CD4-positive, alpha-beta T cell (primary cell): Measurements from ENCODE around the gene PRR11. TPM values are rescaled to one million over a fixed set of nuclear protein-coding genes. Genes with fewer than 3 reads are reported as not detected.

Experiments
- ATAC-seq: fragments of 200-7000 bp; cut with Tn5 transposase; one replicate; pipeline ENCODE4 v1.10.0; 2022; ENCODE audit warnings: mild to moderate bottlenecking; ENCODE audit not compliant: poor library complexity
- CTCF ChIA-PET: fragments of 350-600 bp; sonication (Branson Sonifier 250); formaldehyde crosslinking; loops from one replicate; lab custom pipeline; 2021; ENCODE audit warnings: antibody characterized with exemption, inconsistent platforms; lab: Charles Lee
- POLR2A ChIA-PET: fragments of 350-600 bp; sonication (Branson Sonifier 250); formaldehyde crosslinking; loops from one replicate; lab custom pipeline; 2021; ENCODE audit warnings: antibody characterized with exemption, inconsistent platforms; lab: Charles Lee
- DNase-seq, 14 experiments: peaks; one replicate each; pipeline ENCODE4 v3.0.0-alpha.2; 2013 to 2020; ENCODE audit warnings: mixed read lengths in 2 of 14
- H3K27ac ChIP-seq, 2 donors: one replicate each; pipeline versions ENCODE4 v1.5.1 to v1.7.0; 2013; ENCODE audit warnings: low read length in 2 of 2, low read depth in 1 of 2, mild to moderate bottlenecking in 1 of 2
- H3K27me3 ChIP-seq, 2 experiments: 1 replicate in 1 of 2; 2 replicates in 1 of 2; pipeline versions ENCODE4 v1.6.1 to v1.7.0; 2013; ENCODE audit warnings: low read length in 2 of 2, control low read depth in 1 of 2, mild to moderate bottlenecking in 1 of 2, moderate library complexity in 1 of 2; ENCODE audit not compliant: insufficient read depth in 2 of 2, control insufficient read depth in 1 of 2
- H3K36me3 ChIP-seq: one replicate; pipeline ENCODE4 v1.6.1; 2013; ENCODE audit warnings: low read length, control low read depth; ENCODE audit not compliant: insufficient read depth
- H3K4me1 ChIP-seq: one replicate; pipeline ENCODE4 v1.6.1; 2013; ENCODE audit warnings: low read length, control low read depth; ENCODE audit not compliant: insufficient read depth
- H3K4me3 ChIP-seq: one replicate; pipeline ENCODE4 v1.5.1; 2013; ENCODE audit warnings: mild to moderate bottlenecking, low read length, moderate library complexity
- H3K9me3 ChIP-seq, 2 experiments: 1 replicate in 1 of 2; 2 replicates in 1 of 2; pipeline versions ENCODE4 v1.6.1 to v1.7.0; 2013; ENCODE audit warnings: low read length in 2 of 2, mild to moderate bottlenecking in 2 of 2, control low read depth in 1 of 2, moderate library complexity in 1 of 2; ENCODE audit not compliant: control insufficient read depth in 1 of 2, insufficient read depth in 1 of 2
- H3K27ac Mint-ChIP-seq: one replicate; pipeline ENCODE4 v1.8.0; 2020; ENCODE audit warnings: mixed read lengths
- H3K27me3 Mint-ChIP-seq: one replicate; pipeline ENCODE4 v1.8.0; 2021; ENCODE audit warnings: mixed read lengths
- H3K36me3 Mint-ChIP-seq: one replicate; pipeline ENCODE4 v1.8.0; 2021; ENCODE audit warnings: low read depth, mixed read lengths
- H3K4me1 Mint-ChIP-seq: one replicate; pipeline ENCODE4 v1.8.0; 2021; ENCODE audit warnings: low read depth, mixed read lengths
- H3K4me3 Mint-ChIP-seq: one replicate; pipeline ENCODE4 v1.8.0; 2020; ENCODE audit warnings: mild to moderate bottlenecking, mixed read lengths
- H3K9me3 Mint-ChIP-seq: one replicate; pipeline ENCODE4 v1.8.0; 2020; ENCODE audit warnings: mixed read lengths
- intact Hi-C, 2 experiments: fragments of 100-400 bp; cut with DNase I in 1 of 2; cut with micrococcal nuclease in 1 of 2; formaldehyde crosslinking; loops; one replicate each; pipeline versions ENCODE4 v1.15.1 to v1.9.0; 2023 to 2025; cut with DNase I, micrococcal nuclease
- total RNA-seq, 174 experiments: library from RNA in 2 of 174; stranded (reverse) in 2 of 174; gene quantifications; one replicate each; pipeline ENCODE4 v1.2.3 and lab custom pipeline; 2021 to 2026
- TF ChIP-seq, protein P1 (sequence below): fragments of 200-600 bp; IDR thresholded peaks from one replicate; pipeline ENCODE4 v1.8.0; 2022; ENCODE audit warnings: antibody characterized with exemption, mild to moderate bottlenecking

PRR11 gene
- total RNA-seq, 2 experiments from 2014 or later, result 0.69 to 0.92 TPM

DNA sequence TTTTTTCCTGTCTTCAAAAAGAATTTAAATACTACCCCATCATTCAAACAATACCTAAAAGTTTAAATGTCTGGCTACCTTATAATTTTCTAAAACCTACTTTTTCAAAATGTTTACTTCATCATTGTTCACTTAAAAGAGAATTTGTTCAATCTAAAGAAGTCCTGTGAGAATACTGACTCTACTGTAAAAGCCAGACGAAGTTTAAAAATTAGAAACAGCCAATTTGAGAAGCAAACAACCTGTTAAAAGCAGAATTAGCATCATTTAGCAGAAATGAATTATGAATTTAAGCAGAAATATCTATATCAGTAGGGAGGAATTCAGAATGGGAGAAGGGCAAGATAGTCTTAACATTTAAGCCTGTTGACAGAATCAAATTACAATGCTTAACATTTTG is 2.6 kb upstream of the PRR11 start:
- no peaks in the 10 kb centered on the region for H3K36me3 Mint-ChIP-seq
- H3K27ac Mint-ChIP-seq, result no peak overlapping the region
- ATAC-seq (no peak), DNase-seq (no peak)
- peaks cover 48% of the 10 kb centered on the region for H3K4me1 Mint-ChIP-seq
- Histone ChIP-seq H3K4me1 (peaks cover 32% of the 10 kb centered on the region), H3K36me3 (no peaks in the 10 kb centered on the region), H3K4me3 (no peak overlapping the region), H3K9me3 (no peaks in the 10 kb centered on the region), H3K27me3 (no peaks in the 10 kb centered on the region), H3K27ac (no peak overlapping the region)
- H3K27me3 Mint-ChIP-seq, result no peaks in the 10 kb centered on the region
- H3K4me3 Mint-ChIP-seq, result peak overlapping the region; percentile 75
- ChIA-PET POLR2A (interaction anchor here (0.6 to 2.4 kb wide), 3 partner anchors 28 to 58 kb away, joined by 3 to 14 read pairs (median 3); partner anchors contain the start of gene TRIM37), CTCF (interaction anchor here (0.6 kb wide), 1 partner anchor 46 kb away, joined by 3 read pairs; the partner anchor contains the start of gene TRIM37)
- intact Hi-C loops, result loop anchor here in 1 of 2 experiments (10.0 kb wide), 3 partner anchors 412 to 1898 kb away; partner anchors contain the start of genes DHX40, MSI2, RAD51C and TEX14
- no peaks in the 10 kb centered on the region for H3K9me3 Mint-ChIP-seq
- TF ChIP-seq, protein P1, sequence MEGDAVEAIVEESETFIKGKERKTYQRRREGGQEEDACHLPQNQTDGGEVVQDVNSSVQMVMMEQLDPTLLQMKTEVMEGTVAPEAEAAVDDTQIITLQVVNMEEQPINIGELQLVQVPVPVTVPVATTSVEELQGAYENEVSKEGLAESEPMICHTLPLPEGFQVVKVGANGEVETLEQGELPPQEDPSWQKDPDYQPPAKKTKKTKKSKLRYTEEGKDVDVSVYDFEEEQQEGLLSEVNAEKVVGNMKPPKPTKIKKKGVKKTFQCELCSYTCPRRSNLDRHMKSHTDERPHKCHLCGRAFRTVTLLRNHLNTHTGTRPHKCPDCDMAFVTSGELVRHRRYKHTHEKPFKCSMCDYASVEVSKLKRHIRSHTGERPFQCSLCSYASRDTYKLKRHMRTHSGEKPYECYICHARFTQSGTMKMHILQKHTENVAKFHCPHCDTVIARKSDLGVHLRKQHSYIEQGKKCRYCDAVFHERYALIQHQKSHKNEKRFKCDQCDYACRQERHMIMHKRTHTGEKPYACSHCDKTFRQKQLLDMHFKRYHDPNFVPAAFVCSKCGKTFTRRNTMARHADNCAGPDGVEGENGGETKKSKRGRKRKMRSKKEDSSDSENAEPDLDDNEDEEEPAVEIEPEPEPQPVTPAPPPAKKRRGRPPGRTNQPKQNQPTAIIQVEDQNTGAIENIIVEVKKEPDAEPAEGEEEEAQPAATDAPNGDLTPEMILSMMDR, result no peak

DNA sequence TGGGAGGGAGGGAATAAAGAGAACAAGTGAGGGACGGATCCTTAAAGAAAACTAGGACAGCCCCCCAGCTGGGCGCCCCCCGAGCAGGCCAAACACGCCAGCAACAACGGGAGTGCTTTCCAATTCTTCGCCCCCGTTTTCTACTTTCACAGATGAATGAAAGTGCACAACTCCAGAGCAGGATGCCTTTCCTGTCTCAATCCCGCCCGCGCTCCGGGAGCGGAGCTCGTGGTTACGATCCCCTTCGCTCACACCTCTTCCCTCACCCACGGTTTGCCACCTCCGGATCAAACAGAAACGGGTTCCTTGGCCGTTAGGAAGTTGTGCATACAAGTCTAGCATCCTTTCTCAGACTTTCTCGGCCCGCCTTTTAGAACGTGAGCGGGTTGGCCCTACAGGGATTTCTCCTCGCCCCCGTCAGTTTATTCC is 1.2 kb upstream of the PRR11 start:
- H3K4me1 ChIP-seq, result peaks cover 32% of the 10 kb centered on the region
- no peaks in the 10 kb centered on the region for H3K27me3 ChIP-seq
- peak overlapping the region; percentile 39 to 73 for H3K27ac ChIP-seq
- no peaks in the 10 kb centered on the region for H3K36me3 ChIP-seq
- no peaks in the 10 kb centered on the region for H3K9me3 ChIP-seq
- DNase-seq, result peak in 8 of 14 experiments; percentile 6 to 60 (median 40)
- no peak overlapping the region for H3K4me3 Mint-ChIP-seq
- no peaks in the 10 kb centered on the region for H3K27me3 Mint-ChIP-seq
- no peaks in the 10 kb centered on the region for H3K9me3 Mint-ChIP-seq
- no peak for ATAC-seq
- H3K27ac Mint-ChIP-seq, result no peak overlapping the region
- intact Hi-C loops, result loop anchor here (1.0 to 10.0 kb wide), 8 partner anchors 47 to 1900 kb away; partner anchors contain the start of genes DHX40 (in 1 of the 2), GDPD1 (in 1 of the 2), MSI2 (in 1 of the 2) and RAD51C (in 1 of the 2)
- ChIA-PET POLR2A (interaction anchor here (0.6 to 2.9 kb wide), 9 partner anchors 8 to 1553 kb away, joined by 3 to 47 read pairs (median 8); partner anchors contain the start of genes CLTC, DHX40, GDPD1 and TRIM37), CTCF (interaction anchor here (0.9 kb wide), 2 partner anchors 48 to 55 kb away, joined by 3 read pairs; partner anchors contain the start of gene TRIM37)
- H3K4me3 ChIP-seq, result peak overlapping the region; percentile 87
- peaks cover 46% of the 10 kb centered on the region for H3K4me1 Mint-ChIP-seq
- H3K36me3 Mint-ChIP-seq, result no peaks in the 10 kb centered on the region
- TF ChIP-seq, protein P1, result no peak

DNA sequence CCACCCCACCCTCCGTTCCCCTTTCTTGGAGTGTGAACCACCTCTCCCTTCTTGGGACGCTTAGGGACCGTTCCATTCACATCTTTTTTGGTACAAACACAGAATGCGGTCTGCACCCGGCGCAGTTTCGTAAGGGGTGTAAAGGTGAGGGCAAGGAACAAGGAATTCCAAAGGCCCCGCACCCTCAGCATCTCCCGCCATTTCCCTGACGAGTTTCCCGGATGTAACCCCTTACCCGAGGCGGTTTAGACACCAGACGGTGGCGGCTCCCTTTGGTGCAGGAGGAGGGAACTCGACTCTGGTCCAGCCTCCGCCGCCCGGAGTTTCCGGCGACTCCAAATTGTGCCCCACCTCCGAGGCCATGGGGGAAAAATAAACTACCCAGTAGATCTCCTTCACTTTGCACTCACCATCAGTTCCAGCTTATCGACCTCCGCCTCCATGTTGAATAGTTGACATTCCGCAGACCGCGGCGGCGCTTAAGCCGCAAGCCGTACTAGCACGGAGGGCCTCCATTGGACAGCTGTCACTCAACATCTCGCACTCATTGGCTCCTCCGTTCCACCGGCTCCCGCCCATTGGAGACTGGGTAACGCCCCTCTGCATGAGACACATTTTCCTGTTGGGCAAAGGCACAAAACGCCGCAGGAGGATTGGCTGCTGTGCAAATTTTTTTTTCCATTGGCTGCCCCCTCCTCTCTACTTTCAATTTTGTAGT is 666 bp upstream of the PRR11 start, which contains the start of gene SKA2:
SKA2 (minus strand) TSS at position 466 of the 718 bp plus-strand sequence; CDS start at position 443, 23 bp downstream.
- Histone ChIP-seq H3K36me3 (no peaks in the 10 kb centered on the region), H3K4me1 (peaks cover 29% of the 10 kb centered on the region), H3K9me3 (no peaks in the 10 kb centered on the region), H3K4me3 (peak within 1 kb of the TSS; percentile 87), H3K27ac (peak within 1 kb of the TSS; percentile 39 to 73), H3K27me3 (no peaks in the 10 kb centered on the region)
- no peaks in the 10 kb centered on the region for H3K9me3 Mint-ChIP-seq
- no peaks in the 10 kb centered on the region for H3K27me3 Mint-ChIP-seq
- peak in 11 of 14 experiments; percentile 92 to 97 (median 93) for DNase-seq
- H3K4me3 Mint-ChIP-seq, result no peak within 1 kb of the TSS
- POLR2A ChIA-PET, result interaction anchor here (0.6 to 2.9 kb wide), 20 partner anchors 9 to 1898 kb away, joined by 3 to 47 read pairs (median 4); partner anchors contain the start of genes BCAS3, CLTC, DHX40 and DYNLL2
- CTCF ChIA-PET, result interaction anchor here (0.9 to 1.0 kb wide), 3 partner anchors 11 to 150 kb away, joined by 3 read pairs; no protein-coding TSS in a partner anchor
- ATAC-seq, result peak; percentile 80
- H3K36me3 Mint-ChIP-seq, result no peaks in the 10 kb centered on the region
- TF ChIP-seq, protein P1, result no peak
- no peak within 1 kb of the TSS for H3K27ac Mint-ChIP-seq
- intact Hi-C loops, result loop anchor here (1.0 to 10.0 kb wide), 10 partner anchors 48 to 1900 kb away; partner anchors contain the start of genes DHX40 (in 1 of the 2), GDPD1 (in 1 of the 2), MSI2 (in 1 of the 2) and RAD51C (in 1 of the 2)
- H3K4me1 Mint-ChIP-seq, result peaks cover 42% of the 10 kb centered on the region
